IPS-NIHi11 (cell line): ENCODE results near the gene GPRIN3.
"Not testable (repeated sequence)": the region's sequence is repeated elsewhere in the genome, so short reads cannot be mapped to it uniquely, and the experiment has no call there.

Experiments used
- DNase-seq: peaks from one replicate; pipeline ENCODE4 v3.0.0; 2012; ENCODE audit warnings: mixed read lengths, low spot score

The GPRIN3 gene

GRCh38 chr4:89214308-89214707, 93.3 kb downstream of the GPRIN3 start:
- DNase-seq: no peak

DNA sequence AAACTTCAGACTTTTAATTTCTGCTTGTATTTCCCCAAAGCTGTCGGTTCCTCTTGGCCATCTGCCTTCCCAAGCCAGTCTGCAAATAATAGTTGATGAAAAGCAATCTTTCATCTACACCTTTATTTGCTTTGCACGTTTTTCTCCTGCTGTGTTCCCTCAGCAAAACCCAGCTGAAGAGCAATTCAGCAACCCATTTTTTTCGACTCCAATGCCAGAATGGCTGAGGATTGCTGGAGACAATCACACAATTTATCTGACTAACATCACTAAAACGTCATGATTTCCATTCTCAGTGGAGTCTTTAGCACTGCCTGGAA, 94.3 kb downstream of the GPRIN3 start:
- no peak for DNase-seq

GRCh38 chr4:89212666-89213381, 94.8 kb downstream of the GPRIN3 start:
- DNase-seq: no peak

- no peak for DNase-seq
Measured at GRCh38 chr4:89204624-89205023, 103.0 kb downstream of the GPRIN3 start.

DNA sequence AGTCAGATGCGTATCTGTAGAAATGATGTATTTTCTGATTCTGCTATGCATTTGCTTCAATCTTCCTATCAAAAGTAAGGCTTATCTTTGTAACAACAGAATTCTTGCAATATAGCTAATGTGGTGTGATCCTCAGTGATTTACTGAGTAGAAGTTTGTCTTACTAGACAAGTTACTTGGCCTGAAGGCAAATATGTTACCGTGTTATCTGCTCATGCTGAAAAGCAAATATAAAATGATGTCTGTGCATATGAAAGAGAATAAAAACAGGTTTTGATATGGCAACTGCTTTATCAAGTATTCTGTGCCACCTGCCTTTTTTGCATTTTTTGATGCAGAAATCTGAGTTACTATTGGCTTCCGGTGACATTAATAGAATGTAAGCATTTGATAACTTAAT, 103.7 kb downstream of the GPRIN3 start:
- no peak for DNase-seq

DNA sequence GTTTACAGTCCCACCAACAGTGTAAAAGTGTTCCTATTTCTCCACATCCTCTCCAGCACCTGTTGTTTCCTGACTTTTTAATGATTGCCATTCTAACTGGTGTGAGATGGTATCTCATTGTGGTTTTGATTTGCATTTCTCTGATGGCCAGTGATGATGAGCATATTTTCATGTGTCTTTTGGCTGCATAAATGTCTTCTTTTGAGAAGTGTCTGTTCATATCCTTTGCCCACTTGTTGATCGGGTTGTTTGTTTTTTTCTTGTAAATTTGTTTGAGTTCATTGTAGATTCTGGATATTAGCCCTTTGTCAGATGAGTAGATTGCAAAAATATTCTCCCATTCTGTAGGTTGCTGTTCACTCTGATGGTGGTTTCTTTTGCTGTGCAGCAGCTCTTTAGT, 108.2 kb downstream of the GPRIN3 start:
- DNase-seq: not testable (repeated sequence)

- DNase-seq: no peak
Measured at GRCh38 chr4:89197920-89198319, 109.7 kb downstream of the GPRIN3 start.

- no peak for DNase-seq
Measured at GRCh38 chr4:89196745-89197144, 110.9 kb downstream of the GPRIN3 start.

- DNase-seq: no peak
Measured at GRCh38 chr4:89196056-89196674, 111.4 kb downstream of the GPRIN3 start.

- DNase-seq: no peak
Measured at GRCh38 chr4:89193843-89194242, 113.8 kb downstream of the GPRIN3 start.
